Tibial nerve (tissue), 4 donors: ENCODE measurements around the gene RALB.

Experiments
- EP300 ChIP-seq, 2 donors: sonication (generic); formaldehyde crosslinking; IDR thresholded peaks; one replicate each; pipeline ENCODE4 v1.6.1; 2017; ENCODE audit warnings: antibody characterized with exemption in 2 of 2, mild to moderate bottlenecking in 1 of 2
- POLR2A ChIP-seq, 2 donors: fragments of 450-650 bp; IDR thresholded peaks; one replicate each; pipeline ENCODE4 v1.6.1; 2017; ENCODE audit warnings: antibody characterized with exemption in 2 of 2, mild to moderate bottlenecking in 2 of 2, moderate library complexity in 2 of 2
- TF ChIP-seq, protein P1 (sequence below), 5 experiments: fragments of 200-600 bp in 3 of 5; fragments of 450-650 bp in 2 of 5; sonication (generic) in 3 of 5; IDR thresholded peaks; one replicate each; pipeline ENCODE4 v1.5.1; 2016 to 2019; ENCODE audit warnings: antibody characterized with exemption in 5 of 5, mild to moderate bottlenecking in 3 of 5, moderate library complexity in 2 of 5

DNA sequence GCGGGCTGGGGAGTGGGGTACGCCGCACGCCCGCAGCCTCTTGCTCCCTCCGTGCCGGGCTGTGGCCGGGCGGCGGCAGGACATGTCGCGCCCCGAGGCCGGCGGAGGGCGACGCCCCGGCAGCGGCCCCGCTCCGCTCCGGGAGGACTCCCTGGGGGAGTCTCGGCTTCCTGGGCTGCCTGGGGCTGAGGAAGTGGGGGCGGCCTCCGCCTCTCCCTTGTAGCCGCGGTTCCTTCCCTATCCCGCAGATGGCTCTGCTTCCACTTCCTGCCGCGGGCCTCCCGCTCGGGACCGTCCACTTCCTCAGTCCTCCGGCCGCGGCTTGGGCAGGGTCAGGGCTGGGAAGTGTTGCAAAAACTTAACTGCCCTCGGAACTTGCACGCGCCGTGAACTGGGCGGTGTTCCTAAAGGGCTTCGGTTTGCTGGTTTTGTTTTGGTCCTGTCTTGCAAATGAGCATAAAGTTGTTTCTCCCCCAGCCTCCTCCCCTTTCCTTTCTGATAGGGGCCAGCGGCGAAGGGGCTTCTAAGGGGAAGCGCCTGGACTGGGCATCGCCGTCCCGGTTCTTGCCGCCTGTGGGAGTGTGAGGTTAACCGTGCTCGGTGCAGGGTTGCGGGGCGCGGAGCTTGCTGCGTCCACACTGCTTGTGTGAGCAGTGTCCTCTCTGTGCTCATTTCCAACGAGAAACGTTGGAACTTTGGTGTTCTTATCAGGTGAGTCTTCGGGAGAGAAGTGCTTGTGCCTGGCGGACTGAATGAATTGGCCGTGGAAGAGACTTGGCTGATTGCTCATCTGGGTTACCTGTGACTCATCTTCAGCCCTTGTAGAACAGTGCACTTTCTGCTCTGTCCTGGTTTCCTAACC lies 600 bp downstream of the RALB start:
- TF ChIP-seq, protein P1, sequence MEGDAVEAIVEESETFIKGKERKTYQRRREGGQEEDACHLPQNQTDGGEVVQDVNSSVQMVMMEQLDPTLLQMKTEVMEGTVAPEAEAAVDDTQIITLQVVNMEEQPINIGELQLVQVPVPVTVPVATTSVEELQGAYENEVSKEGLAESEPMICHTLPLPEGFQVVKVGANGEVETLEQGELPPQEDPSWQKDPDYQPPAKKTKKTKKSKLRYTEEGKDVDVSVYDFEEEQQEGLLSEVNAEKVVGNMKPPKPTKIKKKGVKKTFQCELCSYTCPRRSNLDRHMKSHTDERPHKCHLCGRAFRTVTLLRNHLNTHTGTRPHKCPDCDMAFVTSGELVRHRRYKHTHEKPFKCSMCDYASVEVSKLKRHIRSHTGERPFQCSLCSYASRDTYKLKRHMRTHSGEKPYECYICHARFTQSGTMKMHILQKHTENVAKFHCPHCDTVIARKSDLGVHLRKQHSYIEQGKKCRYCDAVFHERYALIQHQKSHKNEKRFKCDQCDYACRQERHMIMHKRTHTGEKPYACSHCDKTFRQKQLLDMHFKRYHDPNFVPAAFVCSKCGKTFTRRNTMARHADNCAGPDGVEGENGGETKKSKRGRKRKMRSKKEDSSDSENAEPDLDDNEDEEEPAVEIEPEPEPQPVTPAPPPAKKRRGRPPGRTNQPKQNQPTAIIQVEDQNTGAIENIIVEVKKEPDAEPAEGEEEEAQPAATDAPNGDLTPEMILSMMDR (IDR thresholded peaks at IDR 0.05), result peak; percentile 29 to 70 (median 47)
- TF ChIP-seq EP300 (IDR thresholded peaks at IDR 0.05) (peak in 1 of 2 donors; percentile 68), POLR2A (IDR thresholded peaks at IDR 0.05) (peak in 1 of 2 donors; percentile 8)
